HEK293 (cell line): Measurements from ENCODE around the gene RGL2.

ENCODE experiments used
- CTCF ChIA-PET: fragments of 350-600 bp; formaldehyde crosslinking; extraction: SDS; loops from one replicate; lab custom pipeline; 2021; ENCODE audit warnings: antibody characterized with exemption; lab: Yijun Ruan, JAX
- POLR2A ChIA-PET: fragments of 300-600 bp; formaldehyde crosslinking; extraction: SDS; loops from one replicate; lab custom pipeline; 2020; ENCODE audit warnings: antibody characterized with exemption, inconsistent platforms; lab: Yijun Ruan, JAX
- H3K27ac ChIP-seq: fragments of 200-500 bp; sonication (Bioruptor generic); 2 replicates; pipeline ENCODE4 v1.5.1; 2014; ENCODE audit warnings: low read depth, low read length, control low read depth, inconsistent platforms; ENCODE audit errors: extremely low read depth
- H3K36me3 ChIP-seq, 2 experiments: fragments of 200-500 bp in 1 of 2; sonication (Bioruptor generic) in 1 of 2; 1 replicate in 1 of 2; 2 replicates in 1 of 2; pipeline ENCODE4 v1.5.1; 2014 to 2017; ENCODE audit warnings: inconsistent platforms in 2 of 2, low read length in 2 of 2; ENCODE audit not compliant: control insufficient read depth in 2 of 2, insufficient read depth in 1 of 2
- H3K4me1 ChIP-seq: fragments of 200-500 bp; sonication (Bioruptor generic); 2 replicates; pipeline ENCODE4 v1.5.1; 2014; ENCODE audit warnings: mild to moderate bottlenecking, low read length, inconsistent platforms; ENCODE audit not compliant: control insufficient read depth, insufficient read depth
- H3K4me3 ChIP-seq: 2 replicates; pipeline ENCODE4 v1.5.1; 2011; ENCODE audit warnings: low read depth, mild to moderate bottlenecking, control low read depth, low read length, moderate library complexity
- H3K9me3 ChIP-seq: fragments of 200-500 bp; sonication (Bioruptor generic); 2 replicates; pipeline ENCODE4 v1.5.1; 2014; ENCODE audit warnings: low read depth, low read length, inconsistent platforms; ENCODE audit not compliant: control insufficient read depth, insufficient read depth
- GFI1B ChIP-seq: fragments of 450-650 bp; formaldehyde crosslinking; IDR thresholded peaks from 2 replicates; pipeline ENCODE4 v1.5.1; 2016; ENCODE audit warnings: missing biosample characterization, missing genetic modification characterization
- GLIS2 ChIP-seq: fragments of 450-650 bp; formaldehyde crosslinking; IDR thresholded peaks from 2 replicates; pipeline ENCODE4 v1.5.1; 2016; ENCODE audit warnings: missing biosample characterization, missing genetic modification characterization
- KLF8 ChIP-seq: fragments of 450-650 bp; formaldehyde crosslinking; IDR thresholded peaks from 2 replicates; pipeline ENCODE4 v1.5.1; 2016; ENCODE audit warnings: missing biosample characterization, missing genetic modification characterization
- PRDM1 ChIP-seq: fragments of 450-650 bp; formaldehyde crosslinking; IDR thresholded peaks from 2 replicates; pipeline ENCODE4; 2016; ENCODE audit warnings: missing biosample characterization, missing genetic modification characterization
- SP3 ChIP-seq: fragments of 450-650 bp; formaldehyde crosslinking; IDR thresholded peaks from 2 replicates; pipeline ENCODE4 v1.5.1; 2016; ENCODE audit warnings: missing biosample characterization, missing genetic modification characterization
- TRIM28 ChIP-seq: IDR thresholded peaks from 2 replicates; pipeline ENCODE4 v1.6.1; 2011; ENCODE audit warnings: low read length, control low read depth, borderline replicate concordance
- ZBTB17 ChIP-seq: fragments of 450-650 bp; formaldehyde crosslinking; IDR thresholded peaks from 2 replicates; pipeline ENCODE4 v1.5.1; 2016; ENCODE audit warnings: missing biosample characterization, missing genetic modification characterization
- ZBTB26 ChIP-seq: fragments of 450-650 bp; formaldehyde crosslinking; optimal IDR thresholded peaks from 2 replicates; pipeline ENCODE3; 2016; ENCODE audit warnings: missing biosample characterization, mild to moderate bottlenecking, missing genetic modification characterization
- ZEB2 ChIP-seq: fragments of 450-650 bp; formaldehyde crosslinking; IDR thresholded peaks from 2 replicates; pipeline ENCODE4 v1.5.1; 2016; ENCODE audit warnings: missing biosample characterization, missing genetic modification characterization
- ZFHX2 ChIP-seq: fragments of 450-650 bp; formaldehyde crosslinking; conservative IDR thresholded peaks from 2 replicates; pipeline ENCODE4 v1.5.1; 2016; ENCODE audit warnings: missing biosample characterization, missing genetic modification characterization
- ZFP37 ChIP-seq: fragments of 450-650 bp; formaldehyde crosslinking; IDR thresholded peaks from 2 replicates; pipeline ENCODE4 v1.5.1; 2016; ENCODE audit warnings: missing biosample characterization, missing genetic modification characterization
- ZNF2 ChIP-seq: fragments of 450-650 bp; formaldehyde crosslinking; IDR thresholded peaks from 2 replicates; pipeline ENCODE4 v1.5.1; 2016; ENCODE audit warnings: missing biosample characterization, missing genetic modification characterization
- ZNF202 ChIP-seq: fragments of 450-650 bp; formaldehyde crosslinking; IDR thresholded peaks from 2 replicates; pipeline ENCODE4 v1.5.1; 2016; ENCODE audit warnings: missing biosample characterization, missing genetic modification characterization, borderline replicate concordance
- ZNF26 ChIP-seq: fragments of 450-650 bp; formaldehyde crosslinking; IDR thresholded peaks from 2 replicates; pipeline ENCODE4 v1.5.1; 2016; ENCODE audit warnings: missing biosample characterization, missing genetic modification characterization
- ZNF280D ChIP-seq: fragments of 450-650 bp; formaldehyde crosslinking; IDR thresholded peaks from 2 replicates; pipeline ENCODE4 v1.5.1; 2016; ENCODE audit warnings: missing biosample characterization, missing genetic modification characterization
- ZNF341 ChIP-seq: fragments of 450-650 bp; formaldehyde crosslinking; IDR thresholded peaks from 2 replicates; pipeline ENCODE4; 2016; ENCODE audit warnings: low read depth, missing biosample characterization, missing genetic modification characterization
- ZNF362 ChIP-seq: fragments of 450-650 bp; formaldehyde crosslinking; IDR thresholded peaks from 2 replicates; pipeline ENCODE4 v1.5.1; 2016; ENCODE audit warnings: missing biosample characterization, missing genetic modification characterization
- ZNF366 ChIP-seq: fragments of 450-650 bp; formaldehyde crosslinking; conservative IDR thresholded peaks from 2 replicates; pipeline ENCODE4 v1.5.1; 2016; ENCODE audit warnings: missing biosample characterization, missing genetic modification characterization
- ZNF37A ChIP-seq: fragments of 450-650 bp; IDR thresholded peaks from 2 replicates; pipeline ENCODE4 v1.5.1; 2018; ENCODE audit warnings: missing biosample characterization, missing genetic modification characterization
- ZNF394 ChIP-seq: fragments of 450-650 bp; formaldehyde crosslinking; IDR thresholded peaks from 2 replicates; pipeline ENCODE4 v1.5.1; 2016; ENCODE audit warnings: missing biosample characterization, missing genetic modification characterization, mild to moderate bottlenecking, moderate library complexity, borderline replicate concordance
- ZNF473 ChIP-seq: fragments of 450-650 bp; formaldehyde crosslinking; IDR thresholded peaks from 2 replicates; pipeline ENCODE4 v1.5.1; 2017; ENCODE audit warnings: missing biosample characterization, missing genetic modification characterization
- ZNF501 ChIP-seq: fragments of 450-650 bp; formaldehyde crosslinking; IDR thresholded peaks from 2 replicates; pipeline ENCODE4 v1.5.1; 2016; ENCODE audit warnings: missing biosample characterization, missing genetic modification characterization
- ZNF600 ChIP-seq: fragments of 450-650 bp; formaldehyde crosslinking; IDR thresholded peaks from 2 replicates; pipeline ENCODE4 v1.5.1; 2016; ENCODE audit warnings: missing biosample characterization, missing genetic modification characterization
- ZNF623 ChIP-seq: fragments of 450-650 bp; formaldehyde crosslinking; IDR thresholded peaks from 2 replicates; pipeline ENCODE4 v1.5.1; 2016; ENCODE audit warnings: missing biosample characterization, missing genetic modification characterization
- ZNF654 ChIP-seq: fragments of 450-650 bp; formaldehyde crosslinking; IDR thresholded peaks from 2 replicates; pipeline ENCODE4 v1.5.1; 2016; ENCODE audit warnings: low read depth, missing biosample characterization, missing genetic modification characterization
- ZNF704 ChIP-seq: fragments of 450-650 bp; formaldehyde crosslinking; IDR thresholded peaks from 2 replicates; pipeline ENCODE4 v1.5.1; 2016; ENCODE audit warnings: missing biosample characterization, missing genetic modification characterization
- ZNF707 ChIP-seq: fragments of 450-650 bp; formaldehyde crosslinking; IDR thresholded peaks from 2 replicates; pipeline ENCODE4 v1.5.1; 2016; ENCODE audit warnings: missing biosample characterization, missing genetic modification characterization
- ZNF777 ChIP-seq: fragments of 450-650 bp; formaldehyde crosslinking; IDR thresholded peaks from 2 replicates; pipeline ENCODE4 v1.5.1; 2017; ENCODE audit warnings: missing biosample characterization, missing genetic modification characterization, borderline replicate concordance
- ZSCAN23 ChIP-seq: fragments of 450-650 bp; formaldehyde crosslinking; IDR thresholded peaks from 2 replicates; pipeline ENCODE4 v1.5.1; 2016; ENCODE audit warnings: missing biosample characterization, missing genetic modification characterization

Gene RGL2

GRCh38 chr6:33248932-33249731, 49.6 kb downstream of the RGL2 start (continued):
- TF ChIP-seq ZNF707 (tag by site-specific recombination) (no peak), ZFHX2 (peak; percentile 80)

GRCh38 chr6:33248643-33248931, 50.2 kb downstream of the RGL2 start:
- ChIA-PET POLR2A (interaction anchor here (0.6 to 4.8 kb wide), 19 partner anchors 12 to 277 kb away, joined by 3 to 65 read pairs (median 10); partner anchors contain the start of genes B3GALT4, HSD17B8, PFDN6 and RGL2), CTCF (interaction anchor here (0.6 to 6.1 kb wide), 56 partner anchors 9 to 801 kb away, joined by 3 to 76 read pairs (median 6); partner anchors contain the start of genes HSD17B8 and RING1)
- H3K4me1 ChIP-seq, result peaks cover 12% of the 10 kb centered on the region
- H3K27ac ChIP-seq, result peak overlapping the region; percentile 88
- H3K9me3 ChIP-seq, result no peaks in the 10 kb centered on the region
- TF ChIP-seq ZNF280D (tag by site-specific recombination), result no peak
- TF ChIP-seq ZNF362 (tag by site-specific recombination), result no peak
- TF ChIP-seq ZNF2 (tag by site-specific recombination), result peak; percentile 56; the same call in 1 of the 2 replicates
- TF ChIP-seq ZBTB17, result peak; percentile 3
- 0 out of 2 replicates have a peak, but pooled peaks have one; percentile 37 for TF ChIP-seq ZNF777 (tag by site-specific recombination)
- peak; percentile 9; the same call in 1 of the 2 replicates for TF ChIP-seq ZNF394 (tag by site-specific recombination)
- no peak for TF ChIP-seq ZNF473 (tag by site-specific recombination)
- peak; percentile 56; the same call in 1 of the 2 replicates for TF ChIP-seq ZNF366 (tag by site-specific recombination)
- no peak for TF ChIP-seq ZNF202
- TF ChIP-seq GLIS2 (tag by site-specific recombination), result 0 out of 2 replicates have a peak, but pooled peaks have one; percentile 6
- no peak for TF ChIP-seq PRDM1 (tag by site-specific recombination)
- TF ChIP-seq ZNF704 (tag by site-specific recombination), result no peak
- TF ChIP-seq SP3 (tag by site-specific recombination), result no peak
- TF ChIP-seq ZNF501, result 0 out of 2 replicates have a peak, but pooled peaks have one; percentile 8
- TF ChIP-seq ZNF600 (tag by site-specific recombination), result 0 out of 2 replicates have a peak, but pooled peaks have one; percentile 92
- no peak for TF ChIP-seq ZNF37A (tag by site-specific recombination)
- no peak for TF ChIP-seq GFI1B (tag by site-specific recombination)
- TF ChIP-seq ZFP37 (tag by site-specific recombination), result no peak
- TF ChIP-seq ZNF341 (tag by site-specific recombination), result no peak; the same call in 1 of the 2 replicates
- no peak for TF ChIP-seq ZSCAN23 (tag by site-specific recombination)
- no peak for TF ChIP-seq ZNF654
- no peak for TF ChIP-seq TRIM28
- TF ChIP-seq ZEB2 (tag by site-specific recombination), result peak; percentile 7; the same call in 1 of the 2 replicates
- TF ChIP-seq ZBTB26 (tag by site-specific recombination), result no peak
- TF ChIP-seq KLF8, result 0 out of 2 replicates have a peak, but pooled peaks have one; percentile 3
- TF ChIP-seq ZNF26 (tag by site-specific recombination), result no peak
- 0 out of 2 replicates have a peak, but pooled peaks have one; percentile 2 for TF ChIP-seq ZNF623 (tag by site-specific recombination)
- TF ChIP-seq, all 188 proteins: peak for 11
- H3K4me3 ChIP-seq, result peak overlapping the region; percentile 34
- H3K36me3 ChIP-seq, result peaks cover 14 to 20% of the 10 kb centered on the region in 2 experiments; a peak in 2 of 3 replicates
